Retinal pigment epithelial cell (primary cell): ENCODE results near the gene SKIC8.

Source experiments
- DNase-seq: peaks from one replicate; pipeline ENCODE4 v3.0.0-alpha.2; 2010; ENCODE audit warnings: low read depth
- H3K4me3 ChIP-seq: 2 replicates; pipeline ENCODE4 v1.5.1; 2011; ENCODE audit warnings: mild to moderate bottlenecking, low read length, control low read depth, moderate library complexity
- TF ChIP-seq, protein P1 (sequence below): conservative IDR thresholded peaks from 2 replicates; pipeline ENCODE4 v1.5.1; 2011; ENCODE audit warnings: low read depth, low read length, control low read depth, inconsistent platforms

Gene SKIC8

DNA sequence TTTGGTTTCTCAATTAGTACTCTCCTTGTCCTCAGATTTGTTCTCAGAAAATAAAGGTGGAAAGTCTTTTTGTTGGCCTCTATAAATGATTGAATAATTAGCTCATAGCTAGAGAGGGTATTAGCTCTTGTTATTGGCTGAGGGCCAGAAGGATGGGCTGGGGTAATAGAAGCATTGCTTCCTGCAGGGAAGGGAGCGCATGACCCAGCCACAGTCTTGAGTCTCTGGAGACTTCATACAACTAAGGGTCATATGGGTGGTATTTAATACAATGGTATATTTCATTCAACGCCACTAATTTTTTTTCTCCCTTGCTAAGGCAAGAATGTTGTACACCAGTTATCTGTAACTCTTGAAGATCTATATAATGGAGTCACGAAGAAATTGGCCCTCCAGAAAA, 26.6 kb downstream of the SKIC8 start:
- TF ChIP-seq, protein P1, sequence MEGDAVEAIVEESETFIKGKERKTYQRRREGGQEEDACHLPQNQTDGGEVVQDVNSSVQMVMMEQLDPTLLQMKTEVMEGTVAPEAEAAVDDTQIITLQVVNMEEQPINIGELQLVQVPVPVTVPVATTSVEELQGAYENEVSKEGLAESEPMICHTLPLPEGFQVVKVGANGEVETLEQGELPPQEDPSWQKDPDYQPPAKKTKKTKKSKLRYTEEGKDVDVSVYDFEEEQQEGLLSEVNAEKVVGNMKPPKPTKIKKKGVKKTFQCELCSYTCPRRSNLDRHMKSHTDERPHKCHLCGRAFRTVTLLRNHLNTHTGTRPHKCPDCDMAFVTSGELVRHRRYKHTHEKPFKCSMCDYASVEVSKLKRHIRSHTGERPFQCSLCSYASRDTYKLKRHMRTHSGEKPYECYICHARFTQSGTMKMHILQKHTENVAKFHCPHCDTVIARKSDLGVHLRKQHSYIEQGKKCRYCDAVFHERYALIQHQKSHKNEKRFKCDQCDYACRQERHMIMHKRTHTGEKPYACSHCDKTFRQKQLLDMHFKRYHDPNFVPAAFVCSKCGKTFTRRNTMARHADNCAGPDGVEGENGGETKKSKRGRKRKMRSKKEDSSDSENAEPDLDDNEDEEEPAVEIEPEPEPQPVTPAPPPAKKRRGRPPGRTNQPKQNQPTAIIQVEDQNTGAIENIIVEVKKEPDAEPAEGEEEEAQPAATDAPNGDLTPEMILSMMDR: no peak
- no peak for DNase-seq
- no peak overlapping the region for H3K4me3 ChIP-seq

DNA sequence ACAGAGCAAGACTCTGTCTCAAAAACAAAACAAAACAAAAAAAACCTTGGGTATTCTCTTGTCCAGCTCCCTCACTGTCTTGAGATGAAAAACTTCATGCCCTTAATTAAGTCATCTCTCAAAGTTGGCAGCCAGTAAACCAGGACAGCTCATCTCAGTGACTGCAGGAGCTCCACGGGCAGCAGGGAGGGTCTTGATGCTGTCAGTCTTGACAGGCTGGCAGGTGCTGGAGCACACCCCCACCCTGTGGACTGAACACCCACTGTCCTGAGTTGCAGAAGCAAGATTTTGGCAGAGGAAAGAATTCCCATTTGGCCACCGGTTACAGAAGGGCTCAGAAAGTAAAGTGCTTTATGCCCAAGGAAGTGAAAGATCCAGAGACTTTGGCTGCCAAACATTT, 27.1 kb downstream of the SKIC8 start:
- DNase-seq: no peak

DNA sequence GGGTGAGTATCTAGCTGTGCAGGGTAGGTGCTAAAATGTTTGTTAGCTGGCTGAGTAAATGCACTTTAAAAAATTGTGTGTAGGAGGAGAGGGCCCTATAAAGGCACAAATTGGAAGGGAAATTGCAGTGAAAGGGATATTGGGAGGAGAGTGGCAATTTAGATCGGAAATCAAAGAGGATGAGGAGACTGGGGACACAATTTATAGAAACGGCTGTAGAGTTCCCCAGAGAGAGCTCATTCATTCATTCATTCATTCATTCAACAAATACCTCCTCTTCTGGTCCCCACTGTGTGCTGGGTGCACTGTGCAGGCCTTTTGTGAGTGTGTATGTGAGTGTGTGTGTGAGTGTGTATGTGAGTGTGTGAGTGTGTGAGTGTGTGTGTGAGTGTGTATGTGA, 32.6 kb downstream of the SKIC8 start:
- no peak for DNase-seq
- no peak overlapping the region for H3K4me3 ChIP-seq
- TF ChIP-seq, protein P1: no peak

More for the DNA sequence above, 27.1 kb downstream of the SKIC8 start:
- H3K4me3 ChIP-seq: no peak overlapping the region
- TF ChIP-seq, protein P1: no peak

DNA sequence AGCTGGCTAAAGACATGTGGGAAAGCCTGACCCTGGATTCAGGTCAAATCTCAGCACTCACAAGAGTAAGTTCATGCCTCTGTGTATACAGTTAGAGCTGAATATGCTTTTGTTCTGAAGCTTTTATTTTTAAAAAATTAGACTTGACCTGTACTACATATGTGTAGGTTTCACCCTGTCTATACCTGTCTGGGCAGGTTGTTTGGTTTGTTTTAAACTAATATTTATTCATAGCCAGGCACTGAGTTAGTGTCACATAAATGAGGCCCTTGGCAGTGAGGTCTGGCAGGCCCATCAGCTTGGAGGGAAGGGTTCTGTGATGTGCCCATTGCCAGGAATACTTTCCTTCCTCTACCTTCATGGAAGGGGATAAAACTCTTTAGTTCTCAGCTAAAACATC, 33.2 kb downstream of the SKIC8 start:
- no peak overlapping the region for H3K4me3 ChIP-seq
- TF ChIP-seq, protein P1: no peak
- no peak for DNase-seq

DNA sequence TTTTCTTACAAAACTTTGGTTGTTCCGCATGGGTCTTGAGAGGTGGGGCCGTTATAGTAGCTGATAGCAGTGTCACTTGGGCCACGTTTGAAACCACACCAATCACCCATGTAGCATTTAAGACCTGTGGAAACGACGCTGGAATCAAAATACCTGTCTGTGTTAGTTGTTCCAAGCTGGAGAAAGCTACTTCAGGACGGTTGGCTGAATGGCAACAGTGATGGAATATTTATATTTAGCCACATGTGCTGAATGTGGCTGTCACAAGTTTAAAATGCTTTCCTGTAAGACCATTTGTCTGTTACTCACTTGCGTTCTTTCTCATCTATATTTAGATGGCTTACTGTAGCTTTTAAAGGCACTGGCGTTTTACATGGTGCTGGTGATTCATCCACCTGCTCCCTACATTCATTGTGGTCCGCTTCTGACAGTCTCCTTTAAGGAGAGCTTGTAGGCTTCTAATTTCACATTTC, 33.6 kb downstream of the SKIC8 start:
- TF ChIP-seq, protein P1: no peak
- peak overlapping the region; percentile 54 for H3K4me3 ChIP-seq
- peak; percentile 94 for DNase-seq

DNA sequence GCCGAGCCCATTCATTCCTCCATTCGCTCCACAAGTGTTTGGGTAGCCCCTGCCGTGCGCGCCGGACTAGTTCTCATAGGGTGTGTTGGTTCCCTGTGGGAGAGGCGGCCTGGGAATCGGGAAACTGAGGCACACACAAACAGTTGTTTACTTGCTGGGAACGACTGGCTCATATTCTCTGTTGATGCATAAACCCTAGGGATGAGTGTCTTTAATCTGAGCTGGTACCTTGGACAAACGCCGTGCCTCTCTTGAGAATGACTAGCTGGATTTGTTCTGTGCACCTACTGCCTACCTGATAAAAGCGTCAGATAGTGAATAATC, 34.3 kb downstream of the SKIC8 start:
- TF ChIP-seq, protein P1: no peak
- peak overlapping the region; percentile 54 for H3K4me3 ChIP-seq
- no peak for DNase-seq

DNA sequence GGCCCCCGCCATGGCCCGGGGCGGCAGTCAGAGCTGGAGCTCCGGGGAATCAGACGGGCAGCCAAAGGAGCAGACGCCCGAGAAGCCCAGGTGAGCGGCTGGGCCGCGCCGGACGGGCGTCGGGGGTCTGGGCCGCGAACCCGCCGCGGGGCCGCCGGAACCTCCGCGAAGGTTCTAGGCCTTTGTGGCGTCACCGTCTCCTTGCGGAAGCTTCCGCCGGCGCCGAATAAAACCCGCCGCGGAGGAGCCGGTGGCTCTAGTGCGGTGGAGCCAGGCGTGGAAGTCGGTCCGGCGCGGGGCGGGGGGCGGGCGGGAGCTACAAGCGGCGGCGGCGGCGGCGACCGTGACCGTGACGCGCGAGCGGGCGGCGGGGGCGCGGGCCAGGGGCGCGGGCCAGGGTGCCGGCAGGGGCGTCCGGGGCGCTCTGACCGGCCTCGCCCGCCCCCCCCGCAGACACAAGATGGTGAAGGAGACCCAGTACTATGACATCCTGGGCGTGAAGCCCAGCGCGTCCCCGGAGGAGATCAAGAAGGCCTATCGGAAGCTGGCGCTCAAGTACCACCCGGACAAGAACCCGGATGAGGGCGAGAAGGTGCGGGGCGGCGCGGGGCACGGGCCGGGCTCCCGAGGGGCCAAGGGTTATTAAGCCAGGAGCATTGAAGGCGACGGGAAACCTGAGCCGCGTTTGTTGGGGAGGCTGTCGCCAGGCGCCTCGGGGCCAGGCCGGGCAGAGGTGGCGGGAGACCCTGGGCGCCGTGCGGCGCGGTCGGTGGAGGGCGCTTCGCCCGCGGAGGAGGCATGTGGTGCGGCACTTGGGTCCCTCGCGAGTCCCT, 34.9 kb downstream of the SKIC8 start, which contains the start of gene DNAJA4:
Gene DNAJA4 (plus strand): TSS at position 259 of the 833 bp plus-strand sequence. CDS start 202 bp downstream, at position 461.
- DNase-seq: no peak
- H3K4me3 ChIP-seq: peak within 1 kb of the TSS; percentile 54
- TF ChIP-seq, protein P1: peak; percentile 36
